Spinal cord (tissue), 10 donors: ENCODE data around the gene TCF19. TPM values are rescaled to one million over a fixed set of nuclear protein-coding genes. Genes with fewer than 3 reads are reported as not detected.
"Not testable (repeated sequence)": the region's sequence is repeated elsewhere in the genome, so short reads cannot be mapped to it uniquely, and the experiment has no call there.

Experiments used
- DNase-seq, 6 donors: peaks; one replicate each; pipeline versions ENCODE4 v3.0.0 to v3.0.0-alpha.2; 2013 to 2015; ENCODE audit warnings: low spot score in 6 of 6, low read depth in 4 of 6
- H3K27ac ChIP-seq: one replicate; pipeline ENCODE4 v1.5.1; 2013; ENCODE audit warnings: low read depth, low read length, control low read depth
- H3K27me3 ChIP-seq: one replicate; pipeline ENCODE4 v1.6.1; 2013; ENCODE audit warnings: low read length; ENCODE audit not compliant: control insufficient read depth, insufficient read depth
- H3K36me3 ChIP-seq: one replicate; pipeline ENCODE4 v1.6.1; 2013; ENCODE audit warnings: low read length; ENCODE audit not compliant: control insufficient read depth, insufficient read depth
- H3K4me1 ChIP-seq: one replicate; pipeline ENCODE4 v1.6.1; 2013; ENCODE audit warnings: low read length; ENCODE audit not compliant: control insufficient read depth, insufficient read depth
- H3K4me3 ChIP-seq: one replicate; pipeline ENCODE4 v1.5.1; 2013; ENCODE audit warnings: low read depth, low read length, control low read depth
- H3K9me3 ChIP-seq: one replicate; pipeline ENCODE4 v1.6.1; 2013; ENCODE audit warnings: low read length; ENCODE audit not compliant: control insufficient read depth, insufficient read depth
- WGBS: methylation state at CpG from one replicate; pipeline ENCODE4 v1.1.5; 2013; ENCODE audit warnings: missing lambda C conversion rate; ENCODE audit not compliant: insufficient coverage; 5-methylcytosine and 5-hydroxymethylcytosine counted together
- polyA plus RNA-seq, 2 donors: library from polyadenylated mRNA; unstranded; fragments of 120-200 nt; gene quantifications; one replicate each; pipeline ENCODE4 v1.2.1, GENCODE V29; 2013; ENCODE audit not compliant: insufficient read length in 2 of 2
- total RNA-seq, 2 donors: library from RNA; depleted of rRNA in 1 of 2; stranded (reverse); fragments of 120-200 nt in 1 of 2; fragments of >200 nt in 1 of 2; gene quantifications; one replicate each; pipeline versions ENCODE4 v1.2.3 to v1.2.4, GENCODE V29; 2013 to 2014
- donor health status: healthy.

The TCF19 gene
- total and polyA plus RNA-seq, 4 donors, result 10.1 to 18.7 (median 15.7) TPM

- Histone ChIP-seq H3K27me3 (no peaks in the 10 kb centered on the region), H3K4me3 (peak overlapping the region; percentile 90), H3K27ac (peak overlapping the region; percentile 54), H3K36me3 (peaks cover 21% of the 10 kb centered on the region), H3K9me3 (no peaks in the 10 kb centered on the region), H3K4me1 (peaks cover 22% of the 10 kb centered on the region)
- no peak for DNase-seq
- WGBS, result 12% methylated on average over 27 of the region's 35 CpGs
Measured at GRCh38 chr6:31158863-31159855, 770 bp downstream of the TCF19 start.

- WGBS, result 92% methylated on average over 19 of the region's 19 CpGs
- Histone ChIP-seq H3K4me1 (peaks cover 22% of the 10 kb centered on the region), H3K36me3 (peaks cover 13% of the 10 kb centered on the region)
Measured at GRCh38 chr6:31161216-31162126, 3.1 kb downstream of the TCF19 start.

GRCh38 chr6:31162463-31163165 lies 4.2 kb downstream of the TCF19 start:
- WGBS, result 85% methylated on average over 11 of the region's 13 CpGs
- H3K36me3 ChIP-seq, result peaks cover 13% of the 10 kb centered on the region
- no peaks in the 10 kb centered on the region for H3K9me3 ChIP-seq
- no peak overlapping the region for H3K4me3 ChIP-seq
- no peak overlapping the region for H3K27ac ChIP-seq
- peaks cover 18% of the 10 kb centered on the region for H3K4me1 ChIP-seq
- DNase-seq, result peak in 2 of 6 donors; percentile 13 to 28
- no peaks in the 10 kb centered on the region for H3K27me3 ChIP-seq

More at GRCh38 chr6:31161216-31162126, 3.1 kb downstream of the TCF19 start:
- Histone ChIP-seq H3K27ac (no peak overlapping the region), H3K9me3 (no peaks in the 10 kb centered on the region), H3K27me3 (no peaks in the 10 kb centered on the region), H3K4me3 (no peak overlapping the region)
- no peak for DNase-seq

- H3K4me1 ChIP-seq, result peaks cover 13% of the 10 kb centered on the region
- H3K9me3 ChIP-seq, result no peaks in the 10 kb centered on the region
- no peak for DNase-seq
Measured at GRCh38 chr6:31163922-31164321, 5.5 kb downstream of the TCF19 start.

GRCh38 chr6:31164475-31165063 lies 6.2 kb downstream of the TCF19 start:
- H3K4me3 ChIP-seq, H3K4me1 ChIP-seq, H3K27me3 ChIP-seq, H3K9me3 ChIP-seq, DNase-seq, H3K27ac ChIP-seq: not testable (repeated sequence)
- 93% methylated on average over 3 of the region's 9 CpGs for WGBS
- peaks cover 13% of the 10 kb centered on the region for H3K36me3 ChIP-seq

More at GRCh38 chr6:31163922-31164321, 5.5 kb downstream of the TCF19 start:
- no peak overlapping the region for H3K4me3 ChIP-seq
- H3K27ac ChIP-seq, result no peak overlapping the region
- H3K36me3 ChIP-seq, result peaks cover 13% of the 10 kb centered on the region
- H3K27me3 ChIP-seq, result no peaks in the 10 kb centered on the region

GRCh38 chr6:31165064-31165832 lies 6.9 kb downstream of the TCF19 start:
- H3K27ac ChIP-seq, H3K27me3 ChIP-seq, H3K9me3 ChIP-seq, H3K4me3 ChIP-seq, DNase-seq, H3K4me1 ChIP-seq: not testable (repeated sequence)
- peaks cover 13% of the 10 kb centered on the region for H3K36me3 ChIP-seq
- WGBS, result 75% methylated on average over 14 of the region's 17 CpGs

- Histone ChIP-seq H3K9me3 (no peaks in the 10 kb centered on the region), H3K4me1 (peaks cover 5% of the 10 kb centered on the region), H3K4me3 (no peak overlapping the region), H3K36me3 (peaks cover 13% of the 10 kb centered on the region), H3K27me3 (peaks cover 13% of the 10 kb centered on the region), H3K27ac (no peak overlapping the region)
- WGBS, result 83% methylated on average over 1 of the region's 5 CpGs
- no peak for DNase-seq
Measured at GRCh38 chr6:31165986-31166385, 7.6 kb downstream of the TCF19 start.

- Histone ChIP-seq H3K9me3 (no peaks in the 10 kb centered on the region), H3K4me3 (no peak overlapping the region), H3K4me1 (no peaks in the 10 kb centered on the region), H3K27me3 (peaks cover 14% of the 10 kb centered on the region), H3K27ac (no peak overlapping the region), H3K36me3 (no peaks in the 10 kb centered on the region)
- 31% methylated on average over 2 of the region's 3 CpGs for WGBS
- no peak for DNase-seq
Measured at GRCh38 chr6:31168606-31169005, 10.2 kb downstream of the TCF19 start.
